Right forelimb (tissue), 1 donor: ENCODE data around the gene GADL1.

Source experiments
- DNase-seq: peaks from one replicate; pipeline ENCODE4 v3.0.0-alpha.2; 2018

GADL1 gene

DNA sequence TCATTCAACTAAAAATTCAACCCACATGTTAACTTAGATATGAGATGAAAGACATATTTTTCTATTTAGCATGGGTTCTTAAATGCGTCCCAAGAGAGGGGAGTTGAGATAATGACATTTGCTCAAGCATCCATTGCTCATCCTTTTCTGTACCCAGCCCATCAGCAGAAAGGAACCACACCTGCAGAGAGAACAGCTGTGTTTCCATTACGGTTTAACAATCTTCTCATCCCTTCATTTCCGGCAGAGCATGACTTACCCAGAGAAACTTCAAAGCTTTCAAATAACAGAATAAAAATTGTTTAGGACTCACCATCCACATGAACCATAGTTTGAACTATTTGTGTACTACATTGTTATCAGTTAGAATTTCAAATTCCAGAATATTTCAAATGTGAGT is 174.9 kb downstream of the GADL1 start:
- DNase-seq = no peak

DNA sequence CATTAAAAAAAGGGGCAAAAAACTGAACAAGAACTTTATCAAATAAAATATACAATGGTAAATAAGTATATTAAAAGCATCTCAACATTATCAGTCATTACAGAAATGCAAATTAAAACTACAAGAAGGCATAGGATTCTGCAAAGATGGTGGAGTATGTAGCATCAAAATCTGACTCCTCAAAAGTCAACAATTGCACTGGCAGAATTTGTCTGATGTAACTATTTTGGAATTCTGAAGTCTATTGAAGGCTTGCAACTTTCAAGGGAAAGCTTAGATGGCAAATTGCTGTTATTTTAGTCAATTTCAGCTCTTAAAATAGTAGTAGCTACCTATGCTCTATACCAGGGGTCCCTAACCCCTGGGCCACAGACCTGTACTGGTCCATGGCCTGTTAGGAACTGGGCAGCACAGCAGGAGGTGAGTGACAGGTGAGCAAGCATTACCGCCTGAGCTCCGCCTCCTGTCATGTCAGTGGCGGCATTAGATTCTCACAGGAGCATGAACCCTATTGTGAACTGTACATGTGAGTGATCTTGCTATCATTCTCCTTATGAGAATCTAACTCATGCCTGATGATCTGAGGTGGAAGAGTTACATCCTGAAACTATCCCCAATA is 180.5 kb downstream of the GADL1 start:
- no peak for DNase-seq

DNA sequence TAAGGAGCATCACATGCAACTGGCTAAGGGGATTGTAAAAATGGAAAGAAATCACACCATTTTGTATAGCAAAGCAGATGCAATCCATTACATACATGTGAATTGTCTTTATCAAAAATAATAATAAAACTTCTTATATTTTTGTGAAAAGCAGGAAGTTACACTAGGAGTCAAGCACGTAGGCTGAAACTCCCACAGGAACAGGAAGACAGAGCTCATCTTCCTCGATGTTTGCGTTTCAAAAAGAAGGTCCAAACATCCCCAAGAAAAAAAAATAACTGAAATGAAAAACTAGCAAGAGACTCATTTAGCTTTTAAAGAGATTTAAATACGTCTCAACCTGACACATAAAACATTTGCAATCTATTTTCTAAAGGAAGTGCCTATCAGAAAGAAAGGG is 181.5 kb downstream of the GADL1 start:
- no peak for DNase-seq

DNA sequence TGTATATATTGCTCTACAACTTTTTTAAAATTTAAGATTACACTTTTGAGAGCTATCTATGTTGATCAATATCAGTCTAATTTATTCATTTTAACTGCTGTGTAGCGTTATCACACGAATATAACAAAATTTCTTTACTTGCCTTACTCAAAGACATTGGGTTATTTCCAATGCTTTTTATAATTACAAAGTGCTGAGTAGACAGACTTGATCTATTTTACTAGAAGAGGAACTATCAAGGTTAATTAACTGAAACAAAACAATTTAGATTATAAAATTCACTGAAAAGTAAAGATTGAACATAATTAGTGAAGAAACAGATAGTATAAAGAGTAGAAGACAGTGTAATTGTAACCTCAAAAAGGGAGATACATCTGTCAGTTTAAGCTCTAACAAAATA is 182.6 kb downstream of the GADL1 start:
- no peak for DNase-seq

DNA sequence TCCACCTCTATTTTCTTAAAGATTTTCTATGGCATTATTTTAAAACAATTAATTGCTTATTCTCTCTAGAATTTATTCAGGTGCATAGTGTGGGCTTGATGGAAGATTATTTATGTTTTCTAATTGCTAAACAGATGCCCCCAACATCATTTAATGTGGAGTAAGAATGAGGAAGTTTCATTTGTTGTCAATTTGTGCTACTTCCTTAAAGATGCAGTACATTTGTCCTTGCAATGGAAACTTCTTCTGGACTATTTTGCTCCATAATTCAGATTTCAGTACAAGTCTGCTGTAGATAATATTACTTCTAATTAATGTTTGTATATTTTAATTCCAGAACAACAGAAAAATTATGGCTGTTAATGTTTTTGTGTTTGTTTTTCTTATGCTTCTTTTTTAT is 183.3 kb downstream of the GADL1 start:
- DNase-seq = no peak

DNA sequence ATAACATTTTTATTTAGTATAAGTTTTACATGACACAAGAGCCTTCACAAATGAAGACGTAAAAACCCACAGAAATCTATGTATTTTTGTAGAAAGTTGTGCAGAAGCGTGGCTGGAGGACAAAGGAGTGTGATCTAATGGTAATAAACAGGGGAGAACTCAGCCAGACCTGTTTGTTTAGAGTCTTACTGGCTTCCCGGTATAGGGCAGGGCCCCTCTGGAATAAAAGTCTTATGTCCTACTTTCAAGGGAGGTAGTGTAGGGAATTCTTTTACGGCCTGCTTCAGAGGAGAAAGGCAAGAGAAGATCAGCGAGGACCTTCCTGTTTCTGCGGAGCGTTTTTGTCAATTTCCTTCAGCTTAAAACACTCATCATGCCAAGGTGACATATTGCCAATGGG is 184.4 kb downstream of the GADL1 start:
- DNase-seq = no peak

DNA sequence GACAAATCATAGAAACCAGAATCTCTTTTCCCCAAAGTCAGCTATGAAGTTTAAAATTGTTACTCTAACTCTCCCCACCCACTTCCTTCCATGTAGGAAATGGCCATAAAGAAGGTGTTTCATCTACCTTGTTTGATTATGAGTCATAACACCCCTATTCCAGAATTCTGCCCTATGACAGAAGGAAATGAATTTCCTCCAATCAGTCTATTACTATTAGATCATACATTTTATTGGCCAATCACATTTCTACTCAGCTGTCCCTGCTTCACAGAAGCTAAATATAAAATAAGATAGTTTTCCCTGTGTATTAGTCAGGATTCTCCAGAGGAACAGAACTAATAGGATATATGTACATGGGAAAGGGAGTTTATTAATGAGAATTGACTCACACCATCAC is 186.0 kb downstream of the GADL1 start:
- DNase-seq = no peak

DNA sequence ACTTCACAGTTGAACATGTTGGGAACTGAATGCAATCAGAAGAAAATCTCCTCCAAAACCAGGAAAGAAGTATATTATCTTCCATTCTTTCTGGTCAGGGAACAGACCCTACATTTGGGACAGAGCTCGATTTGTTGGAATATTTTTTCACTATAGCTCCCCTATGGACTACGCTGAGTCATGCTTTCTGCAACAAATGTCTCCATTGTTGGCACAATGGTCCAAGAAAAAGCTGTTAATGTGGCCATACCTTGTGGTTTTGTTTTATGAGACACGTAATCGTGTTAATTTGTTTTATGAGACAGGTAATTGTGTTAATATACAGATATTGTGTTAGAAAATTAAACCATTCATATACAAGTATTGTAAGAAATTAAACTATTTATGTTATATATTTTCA is 186.6 kb downstream of the GADL1 start:
- no peak for DNase-seq

DNA sequence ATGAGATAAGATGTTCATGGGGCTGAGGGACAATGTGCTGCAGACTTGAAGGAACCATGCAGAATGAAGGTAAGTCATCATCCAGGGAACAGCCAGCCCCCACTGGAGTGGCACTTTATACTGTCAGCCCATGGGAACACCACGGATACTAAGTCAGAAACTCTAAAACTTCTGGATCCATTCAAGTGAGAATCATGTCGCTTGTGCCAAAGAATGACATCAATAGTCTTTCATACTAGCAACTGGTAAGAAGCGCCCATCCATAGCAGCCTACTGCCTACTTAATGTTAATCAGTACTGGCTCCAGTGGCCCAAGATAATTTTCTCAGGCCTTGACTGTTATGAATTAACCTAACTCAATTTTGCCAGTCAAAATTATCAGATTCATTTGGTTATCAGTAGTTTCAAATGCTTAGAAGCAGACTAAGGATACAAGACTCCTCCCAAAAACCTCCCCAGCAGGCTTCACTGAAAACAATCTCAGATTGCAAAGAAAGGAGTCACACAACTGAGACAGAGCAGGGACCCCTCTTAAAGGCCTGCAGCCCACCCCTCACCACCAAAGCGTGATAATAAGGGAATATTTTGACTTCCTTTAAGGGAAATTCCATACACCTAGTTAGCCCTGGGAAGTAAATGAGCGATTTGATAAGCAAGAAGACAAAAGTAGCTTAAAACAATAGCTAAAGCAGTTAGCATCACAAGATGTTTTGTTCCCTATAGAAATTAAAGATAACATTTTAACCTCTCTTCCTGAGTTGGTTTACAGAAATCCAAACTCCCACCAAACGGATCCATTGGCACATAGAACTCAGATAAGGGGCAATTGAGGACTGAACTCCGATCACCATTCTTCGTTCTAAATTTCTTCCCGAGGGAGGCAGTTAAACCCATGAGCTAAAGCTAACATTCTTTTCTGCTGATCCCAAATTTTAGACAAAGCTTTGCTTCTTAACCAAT is 189.2 kb downstream of the GADL1 start:
- no peak for DNase-seq

DNA sequence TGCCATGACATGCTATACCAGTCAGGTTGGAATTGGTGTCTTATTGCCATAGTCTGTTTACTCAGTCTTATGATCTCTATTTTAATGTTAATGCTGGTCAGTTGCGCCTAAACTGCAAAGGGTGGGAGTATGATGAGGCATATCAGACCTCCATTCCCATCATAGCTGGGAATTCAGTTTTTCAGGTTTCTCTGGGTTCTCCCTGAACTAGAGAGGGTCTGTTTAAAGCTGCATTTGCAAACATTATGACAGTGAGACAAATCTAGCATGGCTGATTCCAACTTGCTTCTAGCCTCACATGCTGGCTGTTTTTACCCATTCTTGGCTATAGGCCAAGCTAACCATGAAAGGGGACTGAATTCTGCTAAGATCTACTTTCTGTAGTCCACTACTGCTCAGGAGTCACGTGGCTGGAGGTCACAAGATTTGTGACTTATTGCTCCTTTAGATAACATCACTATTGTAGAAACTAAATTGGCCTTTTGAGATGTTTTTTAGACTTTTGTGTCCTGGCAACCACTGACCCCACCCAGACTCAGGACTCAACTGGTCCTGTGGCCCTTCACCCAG is 191.5 kb downstream of the GADL1 start:
- no peak for DNase-seq

DNA sequence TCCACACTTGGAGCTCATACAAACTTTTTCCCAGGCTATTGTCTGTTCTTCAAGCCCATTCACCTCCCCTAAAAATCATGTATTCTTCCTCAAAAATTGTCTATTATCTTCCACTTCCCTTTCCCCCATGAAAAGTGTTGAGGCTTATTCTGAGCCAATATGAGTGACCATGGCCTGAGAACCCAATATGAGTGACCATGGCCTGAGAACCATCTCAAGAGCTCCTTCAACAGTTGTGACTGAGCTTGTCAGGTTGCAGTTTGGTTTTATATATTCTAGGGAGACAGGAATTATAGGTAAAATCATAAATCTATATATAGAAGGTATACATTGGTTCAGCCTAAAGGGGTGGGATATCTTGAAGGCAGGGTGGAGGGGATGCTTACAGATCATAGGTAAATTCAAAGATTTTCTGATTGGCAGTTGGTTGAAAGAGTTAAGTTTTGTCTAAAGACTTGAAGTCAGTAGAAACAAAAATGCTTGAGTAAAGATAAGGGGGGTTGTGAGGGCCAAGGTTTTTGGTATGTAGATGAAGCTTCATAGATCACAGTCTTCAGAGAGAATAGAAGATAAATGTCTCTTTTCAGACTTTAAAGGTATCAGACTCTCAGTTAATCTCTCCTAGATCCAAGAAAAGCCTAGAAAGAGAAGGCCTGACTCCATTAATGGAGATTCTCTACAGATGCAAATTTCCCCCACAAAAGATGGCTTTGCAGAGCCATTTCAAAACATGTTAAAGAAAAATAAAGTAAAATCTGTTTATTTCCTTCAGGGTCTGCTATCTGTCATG is 192.2 kb downstream of the GADL1 start:
- no peak for DNase-seq

DNA sequence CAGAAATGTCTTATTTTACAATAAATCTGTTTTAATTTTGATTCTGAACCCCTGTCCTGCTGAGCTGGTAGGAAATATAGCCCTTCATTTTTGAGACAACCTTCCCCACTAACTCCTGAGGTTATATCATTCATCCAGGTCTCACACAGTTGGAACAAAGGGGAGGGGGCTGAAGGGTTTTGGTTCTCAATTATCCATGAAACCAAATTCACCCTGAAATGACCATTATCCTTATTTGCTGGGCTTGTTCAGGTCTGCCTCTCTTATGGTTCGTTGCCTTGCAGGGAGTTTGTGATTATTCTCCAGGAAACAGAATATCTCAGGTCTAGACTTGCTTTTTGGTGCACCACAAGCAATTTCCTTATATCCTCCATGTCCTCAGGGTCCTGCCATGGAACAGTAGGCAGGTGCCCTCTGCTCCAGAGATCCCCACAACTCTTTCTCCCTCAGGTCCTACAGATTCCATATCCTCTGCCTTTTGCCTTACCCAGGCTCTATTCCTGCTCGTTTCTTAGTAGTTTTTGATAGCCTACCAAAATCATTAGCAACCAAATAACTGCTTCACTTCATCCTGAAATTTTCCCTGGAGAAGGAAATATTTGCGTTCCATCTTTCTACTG is 193.6 kb downstream of the GADL1 start:
- DNase-seq = no peak

DNA sequence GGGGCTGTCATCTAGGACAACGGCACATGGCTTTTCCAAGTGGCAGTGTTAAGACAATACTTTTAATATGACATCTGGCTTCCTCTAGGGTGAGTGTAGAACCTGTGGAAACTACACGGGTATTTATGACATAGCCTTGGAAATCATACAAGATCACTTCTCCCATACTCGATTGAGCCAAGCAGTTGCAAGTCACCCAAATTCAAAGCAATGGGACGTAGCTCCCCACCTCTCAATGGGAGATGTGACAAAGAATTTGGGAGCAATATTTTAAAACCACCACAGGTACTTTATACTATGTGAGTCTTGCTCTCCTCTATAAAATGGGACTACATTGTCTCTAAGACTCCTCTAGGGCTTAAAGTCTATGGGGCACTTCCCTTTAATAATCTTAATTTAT is 194.5 kb downstream of the GADL1 start:
- DNase-seq = no peak

DNA sequence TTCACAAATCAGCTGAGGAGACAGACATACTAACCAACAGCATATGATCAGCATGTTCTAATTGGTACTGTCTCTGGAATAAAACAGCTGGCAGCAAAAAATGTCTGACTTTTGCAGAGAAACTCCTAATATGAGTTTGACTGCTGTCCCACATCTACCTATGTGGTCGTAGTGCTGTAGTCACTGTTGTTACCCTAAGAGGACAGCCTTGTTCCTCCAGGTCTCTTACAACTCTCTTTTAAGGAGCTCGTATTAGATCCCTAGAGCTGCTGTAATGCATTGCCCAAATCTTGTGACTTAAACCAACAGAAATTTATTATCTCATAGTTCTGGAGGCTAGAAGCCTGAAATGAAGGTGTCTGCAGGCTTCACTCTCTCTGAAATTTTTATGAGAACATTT is 195.9 kb downstream of the GADL1 start:
- DNase-seq = no peak

DNA sequence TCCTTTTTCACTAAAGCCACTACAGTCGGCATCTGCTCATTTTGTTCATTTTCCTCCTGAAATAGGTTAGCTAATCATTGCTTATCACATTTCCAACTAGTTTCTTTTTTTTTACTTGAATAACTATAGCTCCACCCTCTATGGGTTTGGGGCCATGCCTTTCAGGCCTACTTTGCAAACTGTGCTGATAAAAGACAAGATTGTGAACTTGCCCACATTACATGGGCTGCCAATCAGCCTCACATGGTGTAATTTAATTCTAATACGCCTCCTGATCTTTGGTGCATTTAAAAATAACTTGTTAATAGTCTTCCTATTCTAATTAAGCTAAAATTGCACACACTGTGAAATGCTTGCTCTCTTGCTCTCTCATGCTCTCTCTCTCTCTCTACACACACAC is 197.6 kb downstream of the GADL1 start:
- DNase-seq = no peak

DNA sequence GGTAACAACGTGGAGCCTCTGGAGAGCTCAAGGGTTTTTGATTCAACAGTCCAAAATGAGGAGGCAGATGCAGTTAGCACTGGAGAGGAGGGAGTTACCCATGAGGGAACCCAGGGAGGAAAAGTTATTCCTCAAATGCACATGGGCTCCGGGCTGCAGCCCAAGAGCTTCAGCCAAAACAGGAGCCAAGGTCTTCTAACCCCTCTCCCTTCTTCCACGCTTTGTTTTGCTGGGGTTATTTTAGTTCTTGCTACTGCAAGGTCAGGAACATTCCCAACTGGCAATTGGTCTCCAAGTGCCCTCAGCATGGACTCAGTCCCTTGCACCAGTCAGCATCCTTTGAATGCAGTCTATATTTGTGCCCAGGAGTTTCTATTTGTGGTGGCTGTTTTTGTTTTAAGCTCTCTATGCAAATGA is 198.1 kb downstream of the GADL1 start:
- no peak for DNase-seq

DNA sequence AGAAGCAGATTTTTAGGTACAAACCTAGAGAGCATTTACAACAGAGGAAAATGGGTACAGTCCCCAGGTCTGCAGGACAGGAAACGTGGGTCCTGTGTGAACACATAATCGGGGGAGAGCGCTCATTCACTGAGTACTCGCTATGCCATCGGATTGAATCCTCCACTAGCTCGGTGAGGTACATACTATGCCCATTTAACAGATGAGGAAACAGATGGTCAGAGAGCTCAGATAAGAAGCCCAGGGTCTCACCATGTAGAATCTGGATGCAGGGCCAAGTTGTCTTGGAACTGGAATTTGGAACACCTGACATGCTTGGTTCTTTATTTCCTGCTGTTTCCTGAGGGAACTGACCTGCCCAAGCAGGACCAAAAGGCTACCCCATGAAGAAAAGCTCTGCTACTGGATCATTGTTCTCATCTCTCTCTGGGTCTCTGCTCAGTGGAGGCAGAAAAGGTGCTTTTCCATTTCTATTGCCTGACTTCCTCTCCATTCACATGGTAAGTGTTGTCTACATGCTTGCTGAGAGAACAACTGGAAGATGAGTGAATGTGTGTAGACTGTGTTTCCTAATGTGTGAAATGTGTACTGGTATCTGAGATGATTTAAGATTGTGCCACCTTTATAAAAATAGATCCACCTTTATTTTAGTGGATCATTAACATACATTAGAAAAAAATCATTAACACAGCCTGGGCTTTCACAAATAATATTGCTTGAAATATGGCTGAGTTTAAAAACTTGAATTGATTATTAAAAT is 199.0 kb downstream of the GADL1 start:
- DNase-seq = no peak

DNA sequence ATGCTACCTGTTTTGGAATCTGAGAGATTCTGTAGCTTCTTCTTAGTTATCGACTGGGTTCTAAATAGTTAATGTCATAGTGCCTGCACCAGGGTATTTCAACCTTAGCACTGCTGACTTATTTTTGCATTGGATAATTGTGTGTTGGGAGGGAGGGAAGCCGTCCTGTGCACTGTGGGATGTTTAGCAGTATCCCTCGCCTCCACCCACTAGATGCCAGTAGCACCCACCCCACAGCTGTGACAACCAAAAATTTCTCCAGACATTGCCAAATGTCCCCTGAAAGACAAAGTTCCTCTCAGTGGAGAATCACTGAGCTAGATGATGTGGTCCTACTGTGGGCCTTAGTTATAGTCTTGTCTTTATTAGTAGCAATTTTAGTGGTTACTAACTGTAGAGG is 199.8 kb downstream of the GADL1 start:
- no peak for DNase-seq

DNA sequence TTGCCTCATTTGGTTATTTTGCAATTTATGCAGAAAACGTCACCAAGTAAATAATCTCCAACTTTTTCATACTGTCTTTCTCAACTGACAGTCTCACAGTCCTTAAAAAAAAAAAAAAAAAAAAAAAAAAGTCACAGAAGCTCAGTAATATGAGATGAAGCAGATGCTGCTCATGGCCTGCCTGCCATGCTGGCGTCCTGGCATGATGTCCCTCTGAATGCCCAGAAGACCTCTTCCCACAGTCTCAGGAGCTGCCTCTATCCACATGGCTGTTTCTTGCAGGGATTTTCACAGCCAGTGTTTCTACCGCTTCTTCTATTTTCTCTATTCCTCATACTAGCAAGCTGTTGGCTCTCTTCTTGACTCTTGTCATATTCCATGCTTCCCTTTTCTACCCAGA is 200.3 kb downstream of the GADL1 start:
- DNase-seq = no peak

DNA sequence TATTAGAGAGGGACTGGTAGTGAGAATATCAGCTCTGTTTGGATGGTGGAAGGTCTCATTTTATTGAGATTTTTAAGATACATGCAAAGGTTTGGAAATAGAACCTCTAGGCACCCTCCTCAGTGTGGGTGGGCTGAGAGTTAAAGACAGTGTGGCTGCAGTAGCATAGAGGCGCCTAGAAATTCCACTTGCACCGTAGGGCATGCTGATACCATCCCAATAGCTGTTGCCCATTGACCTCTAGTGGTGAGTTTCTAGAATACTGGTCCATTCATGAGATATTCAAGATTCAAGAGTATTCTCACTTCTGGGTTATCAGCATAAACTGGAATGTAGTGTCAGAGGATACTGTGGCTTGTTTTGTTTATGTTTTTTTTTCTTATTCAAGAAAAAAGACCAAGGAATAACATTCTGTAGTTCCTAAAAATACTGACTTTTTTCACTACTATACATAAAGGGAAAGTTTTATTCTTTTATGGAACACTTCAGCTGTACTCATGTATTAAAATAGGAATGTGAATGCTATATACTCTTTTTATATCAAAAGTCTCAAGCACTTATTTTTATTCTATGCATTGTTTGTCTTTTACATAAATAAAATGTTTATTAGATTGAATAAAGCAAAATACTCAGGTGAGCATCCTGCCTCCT is 200.9 kb downstream of the GADL1 start:
- no peak for DNase-seq

DNA sequence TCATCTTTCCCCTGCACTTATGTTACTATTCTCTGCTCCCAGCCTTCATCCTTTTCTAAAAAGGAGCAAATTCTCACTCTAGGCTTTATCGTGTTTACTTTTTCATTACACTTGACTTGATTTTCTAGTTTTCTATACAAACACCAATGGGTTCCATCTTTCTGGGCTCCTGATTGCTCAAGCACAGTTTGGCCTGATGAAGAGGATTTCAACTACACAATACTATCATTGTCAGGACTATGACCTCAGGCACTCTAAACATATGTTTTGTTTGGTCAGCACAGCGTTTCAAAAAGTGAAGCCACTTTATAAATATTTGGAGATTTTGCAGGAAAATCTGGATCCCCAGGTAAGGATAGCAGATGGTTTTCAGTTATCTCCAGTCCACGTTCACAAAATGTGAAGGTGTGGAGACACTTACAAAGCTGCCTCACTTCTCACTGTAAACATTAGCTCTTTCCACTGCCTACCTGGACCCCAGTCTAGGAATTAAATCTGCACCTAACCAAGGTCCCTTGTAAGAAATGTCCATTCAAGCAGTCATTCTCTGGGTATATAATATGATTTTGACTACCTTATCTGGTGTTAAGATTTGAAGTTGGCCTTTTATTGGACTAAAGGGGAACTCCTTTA is 201.8 kb downstream of the GADL1 start:
- DNase-seq = no peak
